ENCODE results near the gene ZNF474.
"Not testable (repeated sequence)": the region's sequence is repeated elsewhere in the genome, so short reads cannot be mapped to it uniquely, and the experiment has no call there.

ZNF474 gene

DNA sequence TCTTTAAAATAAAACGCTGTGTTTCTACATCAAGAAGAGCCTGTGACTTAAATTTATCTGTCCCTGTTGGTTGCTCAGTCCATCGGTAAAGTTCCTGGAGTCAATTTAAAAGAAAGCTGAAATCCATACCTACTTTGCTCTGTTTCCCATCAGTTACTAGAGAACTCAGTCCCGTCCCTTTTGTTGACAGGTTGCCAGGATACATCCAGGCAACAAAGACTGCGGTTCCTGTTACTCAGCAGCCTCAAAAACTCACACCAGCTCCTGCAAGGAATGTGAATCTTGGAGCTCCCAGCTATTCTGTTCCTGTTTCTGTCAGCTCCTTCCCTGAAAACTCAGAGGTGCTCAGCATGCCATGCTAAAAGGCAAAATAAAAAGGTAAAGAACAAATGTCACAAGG lies at the start of gene ZNF474:
TSS of gene ZNF474 (plus strand) at position 241 of the 400 bp plus-strand sequence. CDS start 22,445 bp downstream, outside the sequence.
- DNase-seq (ENCODE audit: low spot score): peak; percentile 98

DNA sequence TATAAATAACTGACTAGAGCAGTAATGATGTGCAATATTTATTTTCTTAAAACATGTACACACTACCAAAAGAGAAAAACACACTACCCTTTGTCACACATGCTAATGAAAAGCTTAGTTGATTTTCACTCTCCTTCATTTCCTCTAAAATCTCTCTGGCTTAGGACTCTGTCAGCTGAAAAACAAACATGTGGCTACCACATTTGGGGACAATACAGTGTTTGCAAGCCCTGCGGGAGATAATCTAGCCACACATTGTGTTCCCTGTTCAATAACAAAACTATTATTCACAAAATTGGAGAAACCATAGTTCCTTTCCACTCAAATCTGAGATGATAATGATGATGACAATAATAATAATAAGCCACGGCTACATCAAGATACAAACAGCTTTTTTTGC lies 47.8 kb upstream of the ZNF474 start:
- no peak for DNase-seq (ENCODE audit: low spot score)

DNA sequence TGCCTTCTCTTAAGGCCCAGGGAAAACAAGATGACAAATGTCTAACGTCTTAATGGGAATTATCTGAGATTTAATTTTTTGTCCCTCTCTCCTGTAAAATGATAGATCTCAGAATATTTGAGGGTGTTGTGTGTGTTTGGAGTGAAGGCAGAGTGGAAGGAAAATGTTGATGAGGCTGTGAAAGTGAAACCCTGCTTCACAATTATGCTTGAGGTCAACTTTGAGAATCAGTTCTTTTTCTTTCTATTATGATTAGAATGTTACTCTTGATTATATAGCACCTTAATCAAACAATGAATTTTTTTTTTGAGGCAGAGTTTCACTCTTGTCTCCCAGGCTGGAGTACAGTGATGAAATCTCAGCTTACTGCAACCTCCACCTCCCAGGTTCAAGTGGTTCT lies 45.8 kb upstream of the ZNF474 start:
- no peak for DNase-seq (ENCODE audit: low spot score)

DNA sequence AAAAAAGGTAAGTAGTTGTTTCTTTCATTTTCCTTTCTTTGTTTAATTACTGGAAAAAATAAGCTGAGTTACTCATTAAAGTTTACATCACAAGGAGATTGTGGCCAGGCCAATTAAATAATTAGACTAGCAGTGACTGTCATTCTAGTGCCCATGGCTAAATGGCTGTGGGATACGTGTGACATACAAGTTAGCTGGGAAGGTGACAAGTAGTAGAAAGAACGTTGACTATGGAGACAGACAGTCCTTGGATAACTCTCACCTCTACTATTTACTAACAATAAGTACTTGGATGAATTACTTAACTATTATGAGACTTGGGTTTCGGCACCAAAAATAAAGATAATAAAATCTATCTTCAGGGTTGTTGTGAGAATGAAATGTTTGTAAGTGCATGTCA lies 44.3 kb upstream of the ZNF474 start:
- no peak for DNase-seq (ENCODE audit: low spot score)

DNA sequence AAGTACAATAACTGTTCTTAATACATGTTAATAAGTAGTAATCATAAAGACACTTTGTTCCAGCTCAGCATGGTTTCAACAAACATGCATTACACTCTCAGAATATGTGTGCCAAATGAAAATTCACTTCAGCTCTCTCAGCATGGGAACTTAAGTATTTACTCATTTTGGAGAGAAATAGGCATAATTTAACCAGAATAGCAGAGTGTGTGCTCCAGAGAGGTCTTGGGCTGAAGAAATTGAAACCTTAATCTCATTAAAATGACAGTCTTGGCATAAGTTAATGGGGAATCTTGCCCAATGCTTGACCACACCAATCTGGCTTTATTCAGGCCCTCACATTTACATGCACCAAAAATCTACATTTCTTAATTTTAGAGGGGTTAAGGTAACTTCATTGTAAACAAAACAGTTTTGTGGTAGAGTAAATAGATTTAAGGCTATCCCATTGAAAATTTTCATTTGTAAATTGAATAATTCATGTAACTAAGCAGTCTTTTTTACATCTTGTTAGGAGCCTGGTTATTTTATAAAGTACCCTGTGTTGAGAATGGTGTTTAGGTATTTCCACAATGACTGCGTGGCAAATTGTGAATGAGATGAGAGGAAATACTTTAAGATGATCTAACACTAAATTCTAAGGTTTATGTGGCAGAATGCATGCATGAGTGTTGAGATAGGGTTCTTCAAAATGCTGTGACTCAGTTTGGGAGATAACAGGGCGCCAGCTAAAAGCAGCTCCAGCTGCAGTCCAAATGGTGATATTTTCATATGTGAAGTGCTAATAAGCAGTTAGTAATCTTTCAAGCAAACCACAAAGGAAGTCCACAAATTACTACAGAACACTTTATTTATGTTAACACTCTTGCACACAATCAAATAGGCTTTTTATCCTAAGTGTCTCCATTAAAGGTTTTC lies 40.0 kb upstream of the ZNF474 start:
- DNase-seq (ENCODE audit: low spot score): peak; percentile 20

DNA sequence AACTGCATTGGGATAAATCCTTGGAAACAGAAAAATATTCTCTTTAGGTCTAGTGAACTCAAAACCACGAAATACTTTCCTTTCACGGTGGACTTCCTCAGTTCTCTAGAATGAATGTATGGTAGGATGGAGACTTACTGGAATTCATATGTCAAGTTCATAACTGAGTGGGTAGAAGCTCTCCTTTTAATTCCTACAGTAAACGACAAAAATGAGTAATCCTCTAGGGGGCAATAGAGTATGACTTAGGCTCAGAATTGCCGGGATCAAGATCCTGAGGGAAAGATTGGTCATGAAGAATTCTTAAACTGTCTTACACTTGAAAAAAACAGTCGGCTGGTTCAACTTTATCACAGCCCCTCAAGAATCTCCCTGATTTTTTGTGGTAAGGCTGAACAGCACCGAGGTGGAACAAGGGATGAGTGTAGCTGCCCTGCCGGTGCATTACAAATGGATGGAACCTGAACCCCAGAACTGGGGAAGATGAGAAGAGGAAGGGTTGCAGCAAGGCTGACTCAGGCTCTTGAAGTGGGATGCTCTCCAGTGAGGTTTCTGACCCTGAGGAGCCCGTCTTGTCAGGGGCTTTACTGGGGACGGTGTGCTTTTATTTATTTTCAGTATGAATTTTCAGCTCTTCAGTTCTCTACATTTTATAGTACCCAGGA lies 37.3 kb upstream of the ZNF474 start:
- DNase-seq (ENCODE audit: low spot score): peak; percentile 66

DNA sequence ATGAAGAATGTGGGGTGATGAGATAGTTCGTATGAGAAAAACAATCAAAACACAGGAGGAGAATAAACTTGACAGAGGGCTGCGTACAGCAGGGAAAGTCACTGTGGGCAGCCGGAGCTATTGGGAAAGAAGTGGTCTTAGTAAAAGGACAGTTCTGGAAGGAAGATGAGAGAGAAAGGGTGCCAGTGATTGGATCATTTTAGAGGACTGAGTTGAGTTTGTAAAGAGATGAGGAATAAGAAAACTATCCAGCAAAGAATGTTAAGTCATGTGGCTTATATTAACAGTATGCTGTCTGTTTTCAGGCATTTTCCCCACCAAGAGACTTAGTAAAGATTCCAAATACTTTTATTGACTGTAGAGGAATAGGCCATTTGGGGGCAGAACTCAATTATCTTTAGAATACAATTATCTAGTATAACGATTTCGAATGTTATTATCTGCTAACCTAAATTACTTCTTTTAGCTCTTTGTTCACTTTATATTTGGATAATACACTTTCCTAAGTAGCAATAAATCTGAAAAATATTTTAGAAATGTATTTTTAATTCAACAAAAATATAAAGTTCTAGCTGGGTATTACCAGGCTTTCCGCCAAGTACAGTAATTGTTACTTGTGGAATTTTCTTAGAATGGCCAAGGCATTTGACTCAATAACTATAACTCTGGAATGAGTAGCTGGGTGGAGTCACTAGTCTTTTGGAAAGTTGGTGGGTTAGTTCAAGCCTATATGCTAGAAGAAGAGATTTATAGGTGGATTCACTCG lies 35.7 kb upstream of the ZNF474 start:
- peak; percentile 24 for DNase-seq (ENCODE audit: low spot score)

DNA sequence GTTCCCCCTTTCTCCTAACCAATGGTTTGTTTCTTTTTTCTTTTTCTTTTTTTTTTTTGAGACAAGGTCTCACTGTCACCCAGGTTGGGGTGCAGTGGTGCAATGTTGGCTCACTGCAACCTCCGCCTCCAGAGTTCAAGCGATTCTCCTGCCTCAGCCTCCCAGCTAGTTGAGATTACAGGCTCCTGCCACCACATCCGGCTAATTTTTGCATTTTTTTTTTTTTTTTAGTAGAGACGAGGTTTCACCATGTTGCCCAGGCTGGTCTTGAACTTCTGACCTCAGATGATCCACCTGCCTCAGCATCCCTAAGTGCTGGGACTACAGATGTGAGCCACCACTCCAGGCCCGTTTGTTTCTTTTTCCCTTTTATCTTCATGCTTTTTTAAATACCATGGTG lies 35.1 kb upstream of the ZNF474 start:
- DNase-seq (ENCODE audit: low spot score): not testable (repeated sequence)

DNA sequence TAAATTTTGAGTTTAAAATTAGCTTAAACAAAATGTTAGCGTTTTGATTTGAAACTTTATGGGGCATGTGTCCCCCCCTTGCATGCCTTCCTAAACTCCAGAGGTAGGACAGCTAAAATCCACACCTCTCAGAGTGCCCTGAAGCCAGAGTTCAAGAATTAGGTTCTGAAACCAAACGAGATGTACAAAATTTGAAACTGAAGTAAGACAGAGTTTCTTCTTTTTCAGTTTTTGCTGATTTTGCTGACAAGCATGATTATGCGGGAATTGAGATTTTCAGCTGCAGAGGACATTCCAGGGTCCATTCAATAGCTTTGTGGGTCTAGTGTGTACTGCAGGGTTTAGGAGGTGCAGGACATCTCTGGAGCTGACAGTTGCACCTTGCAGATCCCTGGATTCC lies 34.2 kb upstream of the ZNF474 start:
- no peak for DNase-seq (ENCODE audit: low spot score)

DNA sequence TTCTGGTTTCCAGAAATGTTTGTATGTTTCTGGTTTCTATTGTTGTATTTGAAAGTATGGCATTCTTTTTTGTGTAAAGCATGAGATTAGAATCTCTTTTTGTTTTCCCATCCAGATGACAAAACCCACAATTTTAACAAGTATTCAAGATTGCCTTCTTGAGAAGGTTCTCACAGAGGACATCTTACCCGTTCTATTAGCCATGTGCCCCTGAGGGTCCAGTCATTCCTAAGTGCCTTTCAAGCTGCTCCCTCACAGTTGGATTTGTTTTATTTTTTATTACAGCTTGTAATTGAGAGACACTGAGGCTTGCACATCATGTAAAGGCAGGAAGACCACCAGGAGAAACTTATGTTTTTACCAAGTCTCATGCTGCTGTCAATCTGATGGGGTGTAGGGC lies 32.0 kb upstream of the ZNF474 start:
- no peak for DNase-seq (ENCODE audit: low spot score)

DNA sequence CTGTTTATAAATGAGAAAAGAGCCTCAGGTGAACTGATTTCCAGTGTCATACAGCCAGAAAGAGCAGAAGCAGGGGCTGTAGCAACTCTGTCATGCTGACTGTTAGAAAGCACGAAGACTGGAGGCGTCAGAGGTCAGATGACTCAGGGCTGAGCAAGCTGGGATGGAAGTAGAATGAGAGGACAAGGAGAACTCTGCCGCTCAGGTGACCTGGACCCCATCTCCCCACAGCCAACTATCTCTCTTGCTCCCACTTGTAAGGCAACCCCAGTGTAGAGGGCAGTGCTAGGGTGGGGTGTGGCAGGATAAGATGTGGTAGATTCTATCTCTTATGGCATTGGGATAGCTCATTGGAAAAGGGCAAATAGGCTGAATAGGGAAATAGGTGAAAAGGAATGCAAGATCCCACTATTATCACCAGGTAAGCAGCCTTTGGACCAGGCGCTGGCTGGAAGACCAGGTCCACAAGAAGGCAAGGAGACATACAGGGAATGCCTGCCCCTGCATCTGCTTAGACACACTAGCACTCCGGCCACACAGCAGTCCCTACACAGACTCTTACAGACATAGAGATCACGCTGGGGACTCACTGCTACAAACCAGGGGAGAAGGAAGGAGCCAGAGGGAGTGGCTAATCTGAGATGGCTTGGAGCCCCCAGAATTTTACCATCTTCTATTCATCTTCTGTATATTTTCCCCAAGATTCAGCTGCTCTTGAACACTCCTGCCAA lies 30.1 kb upstream of the ZNF474 start:
- DNase-seq (ENCODE audit: low spot score): peak; percentile 82

DNA sequence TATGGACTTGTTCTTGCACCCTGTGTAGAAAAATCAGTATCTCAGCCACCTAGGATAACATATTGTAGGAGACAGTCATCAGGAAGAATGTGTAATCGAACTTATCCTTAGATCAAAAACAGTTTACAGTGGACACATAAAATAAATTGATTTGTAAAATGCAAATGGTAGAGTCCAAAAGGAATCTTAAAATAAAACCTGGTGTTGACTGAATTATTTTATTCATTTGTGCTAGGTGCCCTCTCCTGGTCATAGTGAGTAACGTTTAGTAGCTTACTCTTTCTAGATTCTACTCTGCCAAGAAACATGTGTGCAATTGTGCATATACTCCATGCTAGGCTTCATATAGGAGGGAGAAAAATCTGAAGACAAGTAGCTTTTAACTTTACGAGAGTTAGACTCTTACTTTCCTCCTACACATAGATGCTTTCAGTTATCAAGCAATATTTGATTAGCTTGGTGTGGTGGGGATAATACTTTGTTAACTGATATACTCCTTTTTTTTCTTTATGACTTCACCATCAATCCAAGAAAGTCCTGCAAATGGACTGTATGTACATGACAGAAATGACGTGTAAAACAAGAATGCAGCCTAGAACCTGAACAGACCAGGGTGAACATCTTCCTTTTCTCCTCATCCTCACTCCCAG lies 27.6 kb upstream of the ZNF474 start:
- DNase-seq (ENCODE audit: low spot score): peak; percentile 56

DNA sequence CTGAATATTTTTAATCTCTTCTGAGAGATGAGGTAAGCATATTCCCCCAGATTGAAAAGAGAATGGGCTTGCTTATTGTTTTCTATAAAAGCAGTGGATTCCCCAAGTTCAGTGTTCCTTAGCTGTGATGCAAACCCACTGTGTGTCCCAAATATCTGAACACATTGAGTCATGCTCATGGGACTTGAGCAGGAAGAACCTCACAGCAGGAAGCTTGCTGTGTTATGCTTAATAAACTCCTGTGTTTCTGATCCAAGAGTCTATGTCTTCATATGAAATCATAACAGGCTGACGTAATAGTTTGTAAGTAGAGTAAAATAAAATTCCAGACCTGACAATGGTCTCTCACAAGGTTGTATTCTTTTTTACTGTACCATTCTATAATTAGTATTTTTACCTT lies 26.5 kb upstream of the ZNF474 start:
- peak; percentile 85 for DNase-seq (ENCODE audit: low spot score)

DNA sequence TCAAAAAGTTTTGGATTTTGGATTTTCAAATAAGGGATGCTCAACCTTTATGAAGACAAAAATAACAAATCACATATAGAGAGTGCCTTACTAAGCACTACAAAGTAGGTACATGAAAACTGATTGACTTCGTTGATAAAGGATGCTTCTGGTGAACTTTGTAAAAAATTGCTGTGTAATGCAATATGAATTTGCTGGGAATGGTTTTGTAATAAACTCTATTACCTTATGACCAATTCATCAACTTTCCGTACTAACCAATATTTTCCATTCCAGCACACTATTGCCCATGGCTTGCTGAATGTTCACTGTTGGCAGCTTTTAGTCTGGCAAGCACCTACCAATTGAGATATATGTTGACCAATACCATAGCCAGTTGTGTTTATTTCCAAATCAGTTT lies 23.4 kb upstream of the ZNF474 start:
- no peak for DNase-seq (ENCODE audit: low spot score)

DNA sequence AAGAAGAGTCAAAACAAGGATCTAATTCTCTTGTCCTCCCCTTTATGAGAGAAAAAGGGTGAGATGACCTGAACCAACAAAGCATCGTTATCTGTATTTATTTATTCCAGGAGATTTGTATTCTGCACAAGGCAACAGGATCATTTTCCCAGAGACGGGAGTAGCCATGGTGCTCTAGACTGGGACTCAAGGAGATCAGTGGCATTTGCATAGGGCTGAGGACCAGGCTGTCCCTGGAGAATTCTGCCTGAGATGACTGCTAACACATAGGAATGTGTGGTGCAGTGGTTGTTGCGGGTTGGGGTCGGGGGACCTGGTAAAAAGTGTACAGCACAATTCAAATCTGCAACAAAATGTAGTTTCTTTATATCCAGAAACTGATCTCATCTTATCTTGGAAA lies 22.3 kb upstream of the ZNF474 start:
- no peak for DNase-seq (ENCODE audit: low spot score)

DNA sequence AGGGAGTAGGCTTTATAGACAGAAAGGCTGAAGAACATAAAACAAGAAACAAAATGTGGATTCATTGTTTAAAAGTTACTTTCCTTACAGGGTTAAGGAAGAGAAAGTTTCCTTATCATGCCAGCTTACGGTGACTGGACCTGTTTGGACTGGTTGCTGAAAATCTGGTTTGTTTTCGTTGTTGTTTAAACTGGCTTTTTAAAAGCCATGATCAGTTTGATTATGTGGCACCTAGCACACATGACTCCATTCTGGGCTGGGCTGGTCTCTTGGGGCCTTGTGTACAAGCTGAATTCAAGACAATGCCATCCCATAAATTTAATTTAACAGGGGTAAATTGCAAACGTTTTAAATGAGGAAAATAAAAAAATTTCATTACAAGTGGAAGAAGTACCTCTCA lies 18.4 kb upstream of the ZNF474 start:
- no peak for DNase-seq (ENCODE audit: low spot score)

DNA sequence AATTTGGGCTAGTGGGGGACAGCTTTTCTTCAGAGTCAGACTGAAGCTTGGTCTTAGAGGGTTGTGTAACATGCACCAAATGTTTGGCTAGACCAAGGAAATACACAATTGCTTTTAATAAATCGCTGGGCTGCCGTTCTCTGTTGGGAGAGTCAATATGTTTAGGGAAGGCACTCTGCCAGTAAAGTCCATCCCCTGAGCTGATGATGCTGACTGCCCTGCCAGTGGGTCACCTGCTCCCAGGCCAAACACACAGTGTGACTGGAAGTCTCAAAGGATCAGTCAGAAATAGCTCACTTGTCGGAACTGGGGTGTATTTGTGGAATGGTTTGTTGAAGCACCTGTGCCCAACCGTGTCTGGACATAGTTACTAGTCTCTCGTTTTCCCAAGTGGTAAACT lies 17.9 kb upstream of the ZNF474 start:
- no peak for DNase-seq (ENCODE audit: low spot score)

DNA sequence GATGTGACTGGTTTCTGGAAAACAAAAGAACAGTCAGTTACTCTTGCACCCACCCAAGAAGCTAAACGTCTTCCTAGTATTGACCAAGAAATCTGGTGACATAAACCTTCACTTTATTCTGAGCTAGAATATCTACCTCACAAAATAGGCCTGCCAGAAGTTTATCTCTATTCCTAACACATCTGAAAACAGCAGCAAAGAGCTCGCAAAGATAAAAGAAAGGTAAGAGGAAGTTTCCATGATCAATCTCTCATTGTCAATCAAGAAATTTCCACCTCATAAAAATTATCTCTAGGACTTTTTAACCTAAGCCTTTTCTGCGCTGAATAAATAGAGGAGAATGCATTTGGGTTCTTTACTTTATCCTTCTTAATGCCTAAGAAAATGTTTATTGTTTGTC lies 17.3 kb upstream of the ZNF474 start:
- no peak for DNase-seq (ENCODE audit: low spot score)

DNA sequence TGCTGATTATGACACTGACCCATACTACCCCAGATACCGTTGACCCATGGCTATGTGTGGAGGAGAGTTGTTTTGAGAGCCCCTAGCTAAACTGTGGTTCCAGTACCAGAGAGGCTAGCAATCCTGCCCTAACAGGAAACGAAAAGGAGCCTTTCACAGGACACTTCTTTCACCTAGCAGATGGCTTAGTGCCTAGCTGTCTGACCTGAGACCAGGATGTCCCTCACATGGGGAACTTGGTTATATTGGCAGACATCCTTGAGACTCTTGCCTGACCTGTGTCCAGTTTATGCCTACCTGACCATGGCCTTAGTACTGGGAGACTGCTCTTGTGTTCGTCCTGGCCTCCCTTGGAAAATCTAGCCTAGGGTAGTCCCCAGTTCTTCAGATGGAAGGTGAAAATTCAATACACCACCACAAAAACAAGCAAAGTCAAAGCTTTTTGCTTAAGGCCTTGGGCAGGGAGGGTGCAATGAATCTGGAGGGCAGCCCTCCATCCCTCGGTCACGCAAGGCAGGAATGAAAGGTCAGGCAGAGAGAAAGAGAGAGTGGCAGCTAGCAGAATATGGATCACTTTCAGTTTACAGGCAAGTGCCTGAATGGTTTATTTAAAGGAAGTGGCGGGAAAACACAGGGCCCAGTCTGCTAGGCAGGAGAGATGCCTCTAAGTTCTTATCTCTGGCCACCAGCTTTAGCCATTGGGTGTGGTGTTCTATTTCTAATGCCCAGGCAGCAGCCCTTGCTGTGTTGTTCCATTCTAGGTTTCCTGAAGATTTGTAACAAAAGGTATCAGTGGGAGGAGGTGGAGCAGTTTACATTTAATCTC lies 16.4 kb upstream of the ZNF474 start:
- no peak for DNase-seq (ENCODE audit: low spot score)

DNA sequence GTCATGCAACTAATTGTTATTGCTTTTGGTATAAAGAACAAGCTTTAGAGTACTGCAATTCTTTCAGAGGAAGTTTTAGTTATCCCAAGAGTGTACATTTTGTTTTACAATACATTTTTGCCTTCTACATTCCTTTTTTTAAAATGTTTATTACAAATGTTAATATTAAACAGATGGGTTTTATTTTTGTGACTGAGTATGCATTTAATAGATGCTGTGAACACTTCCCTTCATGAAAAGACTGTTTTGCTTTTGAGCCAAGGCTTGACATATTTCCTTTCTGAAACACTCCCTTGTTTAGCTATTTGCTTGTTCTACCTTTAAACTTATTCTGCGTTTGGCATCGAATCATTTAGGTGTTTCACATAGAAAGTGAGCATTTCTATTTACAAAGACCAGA lies 14.8 kb upstream of the ZNF474 start:
- no peak for DNase-seq (ENCODE audit: low spot score)
